ENCODE results near the gene AIG1.
"Not testable (repeated sequence)": the region's sequence is repeated elsewhere in the genome, so short reads cannot be mapped to it uniquely, and the experiment has no call there.

The AIG1 gene

DNA sequence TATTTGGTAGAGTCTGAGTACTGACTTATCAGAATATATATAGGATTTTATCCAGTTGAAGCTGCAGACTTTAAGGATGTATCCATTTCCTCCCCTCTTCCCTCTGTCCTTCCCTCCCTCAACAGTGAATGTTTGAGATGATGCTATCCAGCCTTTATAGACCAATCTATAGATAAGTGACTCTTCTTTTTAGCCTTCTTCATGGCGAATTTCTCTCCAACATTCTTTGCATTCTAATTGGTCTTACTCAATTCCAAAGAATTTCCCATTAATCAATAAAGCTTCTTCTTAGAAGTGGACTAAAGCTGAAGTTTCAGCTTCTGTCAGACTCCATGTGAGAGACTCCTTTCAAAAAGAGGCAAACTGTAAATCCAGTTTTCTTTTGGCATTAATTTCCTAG is 99.3 kb downstream of the AIG1 start:
- no peak for DNase-seq (ENCODE audit: low spot score)
- Histone ChIP-seq H3K27ac (no peak overlapping the region), H3K4me3 (no peak overlapping the region)
- no peak for TF ChIP-seq CTCF (IDR thresholded peaks at IDR 0.05)

DNA sequence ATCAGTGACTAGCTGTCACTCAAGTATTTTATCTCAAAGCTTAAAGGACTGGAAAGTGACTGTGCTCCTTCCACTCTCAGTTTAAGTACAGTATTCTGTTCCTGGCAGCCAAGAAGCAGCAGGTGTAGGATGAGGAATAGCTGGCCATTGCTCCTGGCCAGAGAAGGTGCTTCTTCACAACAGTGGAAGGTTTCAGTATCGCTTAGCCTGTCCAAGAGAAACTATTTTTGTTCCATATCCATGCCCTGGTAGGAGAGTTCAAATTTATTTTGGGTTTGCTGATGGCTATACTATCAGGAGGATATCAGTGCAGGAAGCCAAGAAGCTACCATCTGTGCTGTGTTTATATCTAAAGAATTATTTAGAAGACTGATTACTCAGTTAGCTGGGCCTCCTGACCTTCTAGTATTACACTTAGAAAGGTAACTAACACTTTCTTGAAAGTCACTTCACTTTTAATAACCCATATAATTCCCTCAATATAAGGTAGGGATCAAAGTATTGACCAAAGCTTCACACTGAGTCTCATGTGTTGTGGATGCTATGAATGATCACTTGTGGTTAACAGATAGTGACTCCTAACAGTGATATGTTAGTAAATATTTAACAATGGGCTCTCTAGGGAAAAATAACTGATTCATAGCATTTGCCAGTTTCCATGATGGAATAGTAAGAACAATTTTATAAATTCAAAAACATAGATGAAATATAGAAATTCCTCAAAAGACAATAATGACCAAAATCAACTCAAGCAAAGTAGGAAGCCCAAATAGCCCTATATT is 99.9 kb downstream of the AIG1 start:
- Histone ChIP-seq H3K27ac (no peak overlapping the region), H3K4me3 (no peak overlapping the region)
- no peak for DNase-seq (ENCODE audit: low spot score)
- no peak for TF ChIP-seq CTCF (IDR thresholded peaks at IDR 0.05)

GRCh38 chr6:143163621-143164020 is 102.9 kb downstream of the AIG1 start:
- TF ChIP-seq CTCF (IDR thresholded peaks at IDR 0.05), result no peak

GRCh38 chr6:143164565-143165105 is 103.9 kb downstream of the AIG1 start:
- Histone ChIP-seq H3K27ac (no peak overlapping the region), H3K4me3 (no peak overlapping the region)
- no peak for TF ChIP-seq CTCF (IDR thresholded peaks at IDR 0.05)
- no peak for DNase-seq (ENCODE audit: low spot score)

More at GRCh38 chr6:143163621-143164020, 102.9 kb downstream of the AIG1 start:
- no peak overlapping the region for H3K27ac ChIP-seq
- no peak overlapping the region for H3K4me3 ChIP-seq
- DNase-seq (ENCODE audit: low spot score), result no peak

DNA sequence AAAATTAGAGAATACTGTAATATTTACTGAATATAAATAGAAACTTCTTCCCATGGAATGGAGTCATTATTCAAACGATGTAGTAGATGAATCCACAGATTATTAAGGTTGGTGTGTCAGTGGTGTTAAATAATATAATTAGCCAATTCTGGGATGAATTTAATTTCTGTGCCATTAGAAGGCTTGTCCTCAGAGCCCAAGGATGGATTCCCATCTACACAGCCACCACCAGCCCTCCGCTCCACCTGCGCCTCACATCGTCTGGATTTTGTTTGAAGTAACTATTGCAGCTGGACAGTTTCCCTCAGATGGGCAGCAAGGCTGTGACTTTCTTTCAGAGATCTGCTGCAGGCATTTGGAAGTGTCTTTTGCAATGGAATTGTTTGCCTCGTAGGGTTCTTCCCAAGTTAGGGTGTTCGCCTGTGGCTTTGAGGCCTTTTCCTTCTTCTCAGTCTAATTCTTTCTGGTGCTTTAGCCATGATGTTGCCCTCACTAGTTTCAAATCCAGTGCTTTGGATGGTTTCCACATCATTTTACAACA is 104.7 kb downstream of the AIG1 start:
- H3K4me3 ChIP-seq, result no peak overlapping the region
- no peak for DNase-seq (ENCODE audit: low spot score)
- no peak for TF ChIP-seq CTCF (IDR thresholded peaks at IDR 0.05)
- H3K27ac ChIP-seq, result no peak overlapping the region

- Histone ChIP-seq H3K4me3 (no peak overlapping the region), H3K27ac (no peak overlapping the region)
- DNase-seq (ENCODE audit: low spot score), result no peak
- no peak for TF ChIP-seq CTCF (IDR thresholded peaks at IDR 0.05)
Measured at GRCh38 chr6:143166247-143166695, 105.6 kb downstream of the AIG1 start.

- no peak overlapping the region for H3K4me3 ChIP-seq
- H3K27ac ChIP-seq, result no peak overlapping the region
- no peak for DNase-seq (ENCODE audit: low spot score)
- TF ChIP-seq CTCF (IDR thresholded peaks at IDR 0.05), result no peak
Measured at GRCh38 chr6:143167224-143167623, 106.5 kb downstream of the AIG1 start.

GRCh38 chr6:143168396-143168816 is 107.7 kb downstream of the AIG1 start:
- H3K27ac ChIP-seq; DNase-seq (ENCODE audit: low spot score): not testable (repeated sequence)

More at GRCh38 chr6:143168396-143168816, 107.7 kb downstream of the AIG1 start:
- not testable (repeated sequence) for H3K4me3 ChIP-seq

Data from coronary artery (tissue), 2 donors.